Neural cell (in vitro differentiated cells): Measurements from ENCODE around the gene TAF11L3. TPM values are rescaled to one million over a fixed set of nuclear protein-coding genes. Genes with fewer than 3 reads are reported as not detected.
"Not testable (repeated sequence)": the region's sequence is repeated elsewhere in the genome, so short reads cannot be mapped to it uniquely, and the experiment has no call there.

Experiments
- H2AFZ ChIP-seq: fragments of 200-600, 300-800 bp; sonication (generic), shearing (Covaris generic); 2 replicates; pipeline ENCODE4 v1.6.0; 2014; ENCODE audit warnings: low read depth, mild to moderate bottlenecking, antibody characterized with exemption, low read length, moderate library complexity
- H3F3A ChIP-seq: fragments of 200-600 bp; shearing (Covaris generic); 2 replicates; pipeline ENCODE4 v1.6.1; 2016; ENCODE audit warnings: mild to moderate bottlenecking, moderate library complexity, mixed read lengths, antibody characterized with exemption, low read length; ENCODE audit not compliant: insufficient read depth, poor library complexity, severe bottlenecking
- H3K27ac ChIP-seq: fragments of 200-600, 300-800 bp; sonication (generic), shearing (Covaris generic); 2 replicates; pipeline ENCODE4 v1.5.1; 2014; ENCODE audit warnings: mild to moderate bottlenecking, low read length, moderate library complexity
- H3K27me3 ChIP-seq: fragments of 300-800, 200-600 bp; sonication (generic), shearing (Covaris generic); 2 replicates; pipeline ENCODE4 v1.6.0; 2014; ENCODE audit warnings: mild to moderate bottlenecking, low read depth, low read length, moderate library complexity; ENCODE audit not compliant: insufficient read depth
- H3K36me3 ChIP-seq: fragments of 300-800, 200-600 bp; sonication (generic), shearing (Covaris generic); 2 replicates; pipeline ENCODE4 v1.5.1; 2014; ENCODE audit warnings: mild to moderate bottlenecking, antibody characterized with exemption, low read length, moderate library complexity; ENCODE audit not compliant: insufficient read depth
- H3K4me2 ChIP-seq: fragments of 300-800, 200-600 bp; sonication (generic), shearing (Covaris generic); 2 replicates; pipeline ENCODE4 v1.6.0; 2014; ENCODE audit warnings: mild to moderate bottlenecking, low read length
- H3K4me3 ChIP-seq: fragments of 300-800, 200-600 bp; sonication (generic), shearing (Covaris generic); 2 replicates; pipeline ENCODE4 v1.5.1; 2014; ENCODE audit warnings: mild to moderate bottlenecking, low read length, moderate library complexity
- H3K79me2 ChIP-seq: fragments of 200-600 bp; shearing (Covaris generic); replicated peaks from 2 replicates; pipeline ENCODE4 v1.6.0; 2014; ENCODE audit warnings: mild to moderate bottlenecking, low read length, moderate library complexity; ENCODE audit not compliant: insufficient read depth
- H3K9ac ChIP-seq: fragments of 300-800, 200-600 bp; sonication (generic), shearing (Covaris generic); 2 replicates; pipeline ENCODE4 v1.6.1; 2016; ENCODE audit warnings: mild to moderate bottlenecking, low read length, mixed read lengths
- H3K9me2 ChIP-seq: fragments of 200-600 bp; shearing (Covaris generic); 2 replicates; pipeline ENCODE4 v1.6.1; 2016; ENCODE audit warnings: mild to moderate bottlenecking, low read length, mixed read lengths; ENCODE audit not compliant: insufficient read depth
- H3K9me3 ChIP-seq: fragments of 200-600, 300-800 bp; sonication (generic), shearing (Covaris generic); 2 replicates; pipeline ENCODE4 v1.6.1; 2016; ENCODE audit warnings: mild to moderate bottlenecking, mixed run types, low read length, moderate library complexity, mixed read lengths
- H4K20me1 ChIP-seq: fragments of 200-600 bp; shearing (Covaris generic); 2 replicates; pipeline ENCODE4 v1.6.1; 2016; ENCODE audit warnings: mild to moderate bottlenecking, mixed run types; ENCODE audit not compliant: insufficient read depth
- EP300 ChIP-seq: fragments of 450-650 bp; conservative IDR thresholded peaks from 2 replicates; pipeline ENCODE4 v1.6.1; 2014; ENCODE audit warnings: antibody characterized with exemption, mild to moderate bottlenecking, moderate library complexity; ENCODE audit not compliant: poor library complexity, severe bottlenecking
- EZH2 ChIP-seq: fragments of 200-600, 300-800 bp; shearing (Covaris generic), sonication (generic); IDR thresholded peaks from 2 replicates; pipeline ENCODE4 v1.6.1; 2014; ENCODE audit warnings: antibody characterized with exemption, low read length, borderline replicate concordance, mild to moderate bottlenecking; ENCODE audit not compliant: insufficient read depth, poor library complexity, severe bottlenecking
- MXI1 ChIP-seq: fragments of 450-650 bp; conservative IDR thresholded peaks from 2 replicates; pipeline ENCODE4 v1.6.1; 2014; ENCODE audit warnings: antibody characterized with exemption, mild to moderate bottlenecking; ENCODE audit not compliant: poor library complexity, severe bottlenecking
- POLR2AphosphoS5 ChIP-seq: IDR thresholded peaks from 2 replicates; pipeline ENCODE4 v1.6.1; 2012
- RAD21 ChIP-seq: fragments of 450-650 bp; conservative IDR thresholded peaks from 2 replicates; pipeline ENCODE4 v1.6.1; 2014; ENCODE audit warnings: antibody characterized with exemption, mild to moderate bottlenecking, moderate library complexity
- REST ChIP-seq: IDR thresholded peaks from 2 replicates; pipeline ENCODE4 v1.6.1; 2012; ENCODE audit warnings: borderline replicate concordance
- SMC3 ChIP-seq: fragments of 450-650 bp; conservative IDR thresholded peaks from 2 replicates; pipeline ENCODE4 v1.6.1; 2014; ENCODE audit warnings: antibody characterized with exemption, mild to moderate bottlenecking, moderate library complexity; ENCODE audit not compliant: poor library complexity
- TAF1 ChIP-seq: IDR thresholded peaks from 2 replicates; pipeline ENCODE4 v1.6.1; 2012; ENCODE audit warnings: low read depth
- polyA plus RNA-seq: library from polyadenylated mRNA; depleted of rRNA; stranded (reverse); fragments of >200 nt; gene quantifications from 2 replicates; pipeline ENCODE4 v1.2.3, GENCODE V29; 2014
- TF ChIP-seq, protein P1 (sequence below): fragments of 450-650 bp; IDR thresholded peaks from 2 replicates; pipeline ENCODE4 v1.5.1; 2014; ENCODE audit warnings: antibody characterized with exemption, mild to moderate bottlenecking, moderate library complexity; ENCODE audit not compliant: poor library complexity, severe bottlenecking

The TAF11L3 gene
- polyA plus RNA-seq, 1 donor from 2014 or later = not detected

DNA sequence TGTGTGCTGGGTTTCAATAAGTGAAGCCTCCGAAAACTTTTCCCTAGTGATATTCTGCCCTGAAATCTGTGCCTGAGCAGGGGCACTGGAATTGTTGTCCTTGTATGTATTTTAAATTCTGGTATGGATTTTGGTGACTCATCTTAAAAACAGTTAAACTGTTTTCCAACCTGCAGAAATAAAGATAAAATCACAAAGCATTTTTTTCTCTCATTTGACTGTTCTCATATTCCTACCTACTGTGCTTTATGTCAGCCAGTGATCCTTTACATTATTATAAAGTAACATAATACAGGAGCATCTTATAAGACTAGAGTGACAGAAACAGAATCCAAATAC, 31.0 kb upstream of the TAF11L3 start:
- no peak overlapping the region for H3K4me3 ChIP-seq
- no peaks in the 10 kb centered on the region for H3K36me3 ChIP-seq
- no peaks in the 10 kb centered on the region for H3K27me3 ChIP-seq
- no peaks in the 10 kb centered on the region for H3K79me2 ChIP-seq
- H3K9ac ChIP-seq = no peak overlapping the region
- H3K9me2 ChIP-seq = no peaks in the 10 kb centered on the region
- H3K4me2 ChIP-seq = no peak overlapping the region
- H3K27ac ChIP-seq = no peak overlapping the region
- no peaks in the 10 kb centered on the region for H3F3A ChIP-seq
- H4K20me1 ChIP-seq = no peaks in the 10 kb centered on the region
- no peak overlapping the region for H2AFZ ChIP-seq
- no peak for TF ChIP-seq EP300
- no peak for TF ChIP-seq MXI1
- no peak for TF ChIP-seq TAF1
- TF ChIP-seq POLR2AphosphoS5 = no peak
- TF ChIP-seq EZH2 = no peak
- TF ChIP-seq, protein P1, sequence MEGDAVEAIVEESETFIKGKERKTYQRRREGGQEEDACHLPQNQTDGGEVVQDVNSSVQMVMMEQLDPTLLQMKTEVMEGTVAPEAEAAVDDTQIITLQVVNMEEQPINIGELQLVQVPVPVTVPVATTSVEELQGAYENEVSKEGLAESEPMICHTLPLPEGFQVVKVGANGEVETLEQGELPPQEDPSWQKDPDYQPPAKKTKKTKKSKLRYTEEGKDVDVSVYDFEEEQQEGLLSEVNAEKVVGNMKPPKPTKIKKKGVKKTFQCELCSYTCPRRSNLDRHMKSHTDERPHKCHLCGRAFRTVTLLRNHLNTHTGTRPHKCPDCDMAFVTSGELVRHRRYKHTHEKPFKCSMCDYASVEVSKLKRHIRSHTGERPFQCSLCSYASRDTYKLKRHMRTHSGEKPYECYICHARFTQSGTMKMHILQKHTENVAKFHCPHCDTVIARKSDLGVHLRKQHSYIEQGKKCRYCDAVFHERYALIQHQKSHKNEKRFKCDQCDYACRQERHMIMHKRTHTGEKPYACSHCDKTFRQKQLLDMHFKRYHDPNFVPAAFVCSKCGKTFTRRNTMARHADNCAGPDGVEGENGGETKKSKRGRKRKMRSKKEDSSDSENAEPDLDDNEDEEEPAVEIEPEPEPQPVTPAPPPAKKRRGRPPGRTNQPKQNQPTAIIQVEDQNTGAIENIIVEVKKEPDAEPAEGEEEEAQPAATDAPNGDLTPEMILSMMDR = no peak
- TF ChIP-seq RAD21 = no peak
- no peak for TF ChIP-seq REST
- no peak for TF ChIP-seq SMC3
- H3K9me3 ChIP-seq = no peaks in the 10 kb centered on the region

DNA sequence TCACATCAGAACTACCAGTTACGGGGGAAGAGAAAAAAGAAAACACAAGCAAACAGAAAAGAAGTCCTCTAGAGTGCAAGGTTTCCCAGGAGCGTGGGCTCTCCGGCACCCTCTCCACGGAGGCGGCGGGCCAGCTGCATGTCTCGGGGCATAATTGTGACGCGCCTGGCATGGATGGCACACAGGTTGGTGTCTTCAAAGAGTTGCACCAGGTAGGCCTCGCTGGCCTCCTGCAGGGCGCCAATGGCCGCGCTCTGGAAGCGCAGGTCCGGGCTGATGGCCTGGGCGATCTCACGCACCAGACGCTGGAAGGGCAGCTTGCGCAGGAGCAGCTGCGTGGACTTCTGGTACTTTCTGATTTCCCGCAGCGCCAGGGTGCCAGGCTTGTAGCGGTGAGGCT, 26.9 kb upstream of the TAF11L3 start:
- not testable (repeated sequence) for H3K27ac ChIP-seq, H2AFZ ChIP-seq, H3K9me2 ChIP-seq, H3F3A ChIP-seq, H3K27me3 ChIP-seq, H4K20me1 ChIP-seq, H3K79me2 ChIP-seq, H3K4me2 ChIP-seq, H3K9ac ChIP-seq, H3K9me3 ChIP-seq, H3K4me3 ChIP-seq, H3K36me3 ChIP-seq

- H2AFZ ChIP-seq = no peak overlapping the region
- H3K4me3 ChIP-seq = no peak overlapping the region
- no peaks in the 10 kb centered on the region for H4K20me1 ChIP-seq
- no peaks in the 10 kb centered on the region for H3K27me3 ChIP-seq
- H3K79me2 ChIP-seq = no peaks in the 10 kb centered on the region
- no peaks in the 10 kb centered on the region for H3F3A ChIP-seq
- no peak overlapping the region for H3K27ac ChIP-seq
- TF ChIP-seq, protein P1 = no peak
- TF ChIP-seq REST = no peak
- no peak for TF ChIP-seq POLR2AphosphoS5
- no peak for TF ChIP-seq TAF1
- no peak for TF ChIP-seq RAD21
- TF ChIP-seq EP300 = no peak
- no peak for TF ChIP-seq EZH2
- no peak for TF ChIP-seq MXI1
- TF ChIP-seq SMC3 = no peak
- H3K36me3 ChIP-seq = no peaks in the 10 kb centered on the region
- no peak overlapping the region for H3K4me2 ChIP-seq
- H3K9me2 ChIP-seq = no peaks in the 10 kb centered on the region
- no peaks in the 10 kb centered on the region for H3K9me3 ChIP-seq
- no peak overlapping the region for H3K9ac ChIP-seq
Observed at GRCh38 chr5:17492770-17493169, 25.4 kb upstream of the TAF11L3 start.
